Measurements from ENCODE around the gene NAA35. TPM values are rescaled to one million over a fixed set of nuclear protein-coding genes. Genes with fewer than 3 reads are reported as not detected.

Gene NAA35
- total RNA-seq, 4 donors from 2014 or later, result 17.2 to 25.8 (median 18.1) TPM

DNA sequence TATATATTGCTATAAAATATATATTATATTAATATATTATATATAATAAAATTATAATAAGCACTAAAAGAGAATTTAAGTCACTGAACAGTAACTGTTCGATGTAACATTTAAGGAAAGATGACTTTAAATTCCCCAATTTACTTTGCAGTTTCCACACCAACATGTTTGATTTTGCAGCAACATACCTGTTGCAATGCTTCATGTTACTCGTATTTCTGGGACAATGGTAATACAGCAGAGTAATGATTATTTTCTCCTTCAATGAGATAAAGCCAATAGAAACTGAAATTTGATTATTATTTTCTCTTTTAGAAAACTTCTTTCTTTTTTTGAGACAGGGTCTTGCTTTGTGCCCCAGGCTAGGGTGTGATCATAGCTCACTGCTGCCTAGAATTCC, 9.5 kb upstream of the NAA35 start:
- TF ChIP-seq, protein P1, sequence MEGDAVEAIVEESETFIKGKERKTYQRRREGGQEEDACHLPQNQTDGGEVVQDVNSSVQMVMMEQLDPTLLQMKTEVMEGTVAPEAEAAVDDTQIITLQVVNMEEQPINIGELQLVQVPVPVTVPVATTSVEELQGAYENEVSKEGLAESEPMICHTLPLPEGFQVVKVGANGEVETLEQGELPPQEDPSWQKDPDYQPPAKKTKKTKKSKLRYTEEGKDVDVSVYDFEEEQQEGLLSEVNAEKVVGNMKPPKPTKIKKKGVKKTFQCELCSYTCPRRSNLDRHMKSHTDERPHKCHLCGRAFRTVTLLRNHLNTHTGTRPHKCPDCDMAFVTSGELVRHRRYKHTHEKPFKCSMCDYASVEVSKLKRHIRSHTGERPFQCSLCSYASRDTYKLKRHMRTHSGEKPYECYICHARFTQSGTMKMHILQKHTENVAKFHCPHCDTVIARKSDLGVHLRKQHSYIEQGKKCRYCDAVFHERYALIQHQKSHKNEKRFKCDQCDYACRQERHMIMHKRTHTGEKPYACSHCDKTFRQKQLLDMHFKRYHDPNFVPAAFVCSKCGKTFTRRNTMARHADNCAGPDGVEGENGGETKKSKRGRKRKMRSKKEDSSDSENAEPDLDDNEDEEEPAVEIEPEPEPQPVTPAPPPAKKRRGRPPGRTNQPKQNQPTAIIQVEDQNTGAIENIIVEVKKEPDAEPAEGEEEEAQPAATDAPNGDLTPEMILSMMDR (IDR thresholded peaks at IDR 0.05; ENCODE audit: low read depth), result no peak

GRCh38 chr9:85940275-85940831, 593 bp upstream of the NAA35 start:
- TF ChIP-seq, protein P1 (IDR thresholded peaks at IDR 0.05; ENCODE audit: low read depth), result no peak

DNA sequence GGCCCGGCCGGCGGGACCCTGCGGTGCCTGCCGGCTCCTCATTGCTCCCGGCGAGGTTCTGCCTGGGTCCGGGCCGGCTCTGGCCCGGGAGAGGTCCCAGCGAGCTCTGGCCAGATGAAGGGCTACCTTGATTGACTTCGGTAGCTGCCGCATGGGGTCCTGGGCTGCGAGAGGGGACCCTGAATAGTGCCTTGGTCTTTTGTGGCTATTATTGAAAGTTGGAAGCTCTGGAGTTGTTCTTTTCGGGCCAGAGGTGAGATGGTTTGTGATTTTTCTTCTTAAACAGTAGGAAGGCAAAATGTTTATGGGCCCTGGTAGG, 635 bp downstream of the NAA35 start:
- TF ChIP-seq, protein P1 (IDR thresholded peaks at IDR 0.05; ENCODE audit: low read depth), result no peak

- TF ChIP-seq, protein P1 (IDR thresholded peaks at IDR 0.05; ENCODE audit: low read depth), result no peak
Measured at GRCh38 chr9:85941966-85942912, 1.3 kb downstream of the NAA35 start.

DNA sequence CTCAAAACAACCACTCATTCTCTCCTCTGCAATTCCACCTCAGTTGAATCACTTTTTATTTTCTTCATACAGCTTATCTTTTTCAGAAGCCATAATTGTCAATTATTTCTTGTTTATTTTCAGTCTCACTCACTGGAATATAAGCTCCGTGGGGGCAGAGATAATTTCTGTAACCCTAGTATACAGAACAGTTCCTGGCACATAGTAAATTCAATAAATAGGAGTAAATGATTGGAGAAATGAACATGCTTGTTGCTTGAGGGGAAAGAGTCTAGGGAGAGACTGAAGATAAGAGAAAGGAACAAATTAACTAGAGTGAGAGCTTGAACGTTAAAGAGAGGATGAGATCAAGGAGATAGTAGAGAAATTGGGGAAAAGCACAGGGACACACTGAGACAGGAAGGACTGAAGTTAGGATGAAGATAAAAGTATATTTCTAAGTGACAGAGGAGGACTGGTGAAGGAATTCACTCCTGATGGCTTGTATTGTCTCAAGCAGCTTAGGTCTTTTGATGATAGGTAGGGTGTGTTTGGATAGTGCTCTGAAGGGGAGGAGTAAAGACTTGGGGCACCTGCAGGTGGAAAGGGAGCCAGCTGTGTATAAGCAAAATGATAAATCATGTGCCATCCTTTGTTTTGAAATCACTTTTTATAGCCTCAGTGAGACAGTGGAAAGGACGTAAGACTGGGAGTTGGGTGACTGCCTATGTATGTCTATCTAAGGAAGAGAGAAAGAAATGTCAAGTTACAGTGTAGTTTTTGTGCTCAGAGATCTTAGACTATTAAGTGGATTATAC, 2.2 kb downstream of the NAA35 start:
- TF ChIP-seq, protein P1 (IDR thresholded peaks at IDR 0.05; ENCODE audit: low read depth), result no peak

GRCh38 chr9:85943757-85944430, 2.9 kb downstream of the NAA35 start:
- TF ChIP-seq, protein P1 (IDR thresholded peaks at IDR 0.05; ENCODE audit: low read depth), result no peak

All from subcutaneous adipose tissue (tissue), 4 donors.